ENCODE data around the gene TPM4.

DNA sequence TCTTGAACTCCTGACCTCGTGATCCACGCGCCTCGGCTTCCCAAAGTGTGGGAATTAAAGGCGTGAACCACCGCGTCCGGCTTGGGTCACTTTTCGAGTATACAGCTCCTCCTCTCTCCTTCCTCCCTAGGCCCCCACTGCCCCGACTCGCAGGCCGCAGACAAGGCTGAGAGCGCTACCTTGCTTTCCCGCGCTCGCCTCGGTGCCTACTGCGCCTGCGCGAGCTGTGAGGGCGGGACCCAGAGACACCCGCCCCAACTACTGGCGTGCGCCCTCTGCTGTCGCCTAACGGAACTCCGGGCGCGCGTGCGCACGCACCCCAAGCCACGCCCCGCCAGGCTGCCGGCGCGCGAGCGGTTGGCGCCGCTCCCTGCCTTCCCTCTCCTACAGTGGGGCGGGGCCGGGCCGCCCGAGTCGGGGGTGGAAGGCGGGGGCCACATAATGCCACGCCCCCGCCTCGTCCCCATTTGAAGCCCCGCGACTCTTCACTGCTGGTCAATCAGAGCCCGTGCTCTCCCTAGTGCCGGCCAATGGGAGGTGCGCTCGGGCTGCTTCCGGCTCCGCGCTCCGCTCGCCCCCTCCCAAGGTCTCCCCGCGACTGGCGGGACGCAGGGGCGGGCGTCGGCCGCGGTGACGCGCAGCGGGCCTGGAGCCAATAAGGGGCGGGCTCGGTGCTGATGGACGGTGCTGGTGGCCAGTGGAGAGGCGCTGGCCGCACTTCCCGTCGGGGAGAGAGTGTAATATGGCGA lies 35.0 kb downstream of the TPM4 start, which contains the start of gene RAB8A:
- TF ChIP-seq CTCF (IDR thresholded peaks at IDR 0.05), result peak; percentile 65 to 100 (median 98)
- peak in 1 of 2 donors; percentile 65 for TF ChIP-seq POLR2A (IDR thresholded peaks at IDR 0.05)

Data from thyroid gland (tissue), 4 donors.